HG03457 (cell line): ENCODE data around the gene HRK.
"Not testable (repeated sequence)": the region's sequence is repeated elsewhere in the genome, so short reads cannot be mapped to it uniquely, and the experiment has no call there.

Experiments
- ATAC-seq: cut with Tn5 transposase; IDR thresholded peaks from one replicate; pipeline ENCODE4 v1.9.1; 2021; ENCODE audit warnings: moderate number of reproducible peaks; ENCODE audit not compliant: unreplicated experiment

Gene HRK

GRCh38 chr12:116820064-116820656, 61.1 kb downstream of the HRK start:
- no peak for ATAC-seq

DNA sequence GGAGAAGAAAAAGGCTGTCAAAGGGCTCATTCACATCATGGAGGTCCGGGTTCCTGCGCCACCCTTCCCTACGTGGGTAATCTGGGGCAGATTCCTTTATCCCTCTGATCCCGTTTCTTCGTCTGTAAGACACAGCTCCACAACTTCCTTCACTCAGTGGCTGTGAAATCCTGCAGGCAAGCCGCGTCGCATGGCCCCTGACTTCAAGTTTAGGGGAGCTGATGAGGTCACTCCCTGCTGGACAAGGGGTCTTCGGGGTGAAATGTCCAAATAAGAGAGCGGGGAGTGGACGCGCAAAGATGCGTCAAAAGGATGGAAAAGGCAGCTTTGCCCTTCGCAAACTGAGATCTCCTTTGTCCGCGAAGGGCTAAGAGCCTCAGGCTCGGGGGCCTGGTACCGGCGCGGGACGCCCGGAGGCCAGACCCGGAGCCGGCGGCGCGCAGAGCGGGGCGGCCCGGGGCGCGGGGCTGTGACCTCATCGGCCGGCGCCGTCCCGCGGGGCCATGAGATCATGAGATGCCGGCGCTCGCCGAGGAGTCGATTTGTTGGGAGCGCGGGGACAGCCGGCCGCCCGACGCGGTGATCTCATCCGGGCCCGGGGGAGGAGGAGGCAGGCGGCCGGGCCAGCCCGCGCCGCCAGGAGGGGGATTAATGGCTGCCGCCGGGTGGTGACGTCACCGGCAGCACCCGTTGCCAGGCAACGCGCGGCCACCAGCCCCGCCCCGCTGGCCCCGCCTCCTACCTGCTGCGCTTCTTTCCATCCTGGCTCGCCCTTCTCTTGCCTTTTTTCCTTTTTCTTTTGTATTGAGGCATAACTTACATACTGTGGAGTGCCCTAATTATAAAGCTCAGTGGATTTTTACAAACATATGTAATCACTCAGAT, 62.1 kb downstream of the HRK start:
- ATAC-seq: peak; percentile 76

- peak; percentile 9 for ATAC-seq
Observed at GRCh38 chr12:116818341-116818856, 62.8 kb downstream of the HRK start.

- not testable (repeated sequence) for ATAC-seq
Observed at GRCh38 chr12:116814766-116815165, 66.5 kb downstream of the HRK start.

GRCh38 chr12:116813271-116814041, 67.8 kb downstream of the HRK start:
- ATAC-seq: no peak

DNA sequence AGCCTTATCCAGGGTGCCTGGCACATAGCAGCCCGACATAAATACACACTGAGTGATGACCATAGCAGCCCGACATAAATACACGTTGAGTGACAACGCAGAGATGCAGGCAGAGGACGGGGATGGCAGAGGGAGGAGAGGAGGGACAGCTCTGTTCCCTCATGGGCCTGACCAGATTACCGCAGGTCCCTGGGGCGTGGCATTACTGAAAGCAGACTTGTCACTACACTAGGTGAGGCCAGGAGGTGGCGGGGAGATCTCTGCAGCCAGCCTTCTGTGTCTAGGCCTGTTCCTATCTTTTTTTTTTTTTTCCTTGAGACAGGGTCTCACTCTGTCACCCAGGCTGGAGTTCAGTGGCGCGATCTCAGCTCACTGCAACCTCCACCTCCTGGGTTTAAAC, 69.0 kb downstream of the HRK start:
- ATAC-seq: no peak

- no peak for ATAC-seq
Observed at GRCh38 chr12:116808113-116809105, 72.8 kb downstream of the HRK start.

DNA sequence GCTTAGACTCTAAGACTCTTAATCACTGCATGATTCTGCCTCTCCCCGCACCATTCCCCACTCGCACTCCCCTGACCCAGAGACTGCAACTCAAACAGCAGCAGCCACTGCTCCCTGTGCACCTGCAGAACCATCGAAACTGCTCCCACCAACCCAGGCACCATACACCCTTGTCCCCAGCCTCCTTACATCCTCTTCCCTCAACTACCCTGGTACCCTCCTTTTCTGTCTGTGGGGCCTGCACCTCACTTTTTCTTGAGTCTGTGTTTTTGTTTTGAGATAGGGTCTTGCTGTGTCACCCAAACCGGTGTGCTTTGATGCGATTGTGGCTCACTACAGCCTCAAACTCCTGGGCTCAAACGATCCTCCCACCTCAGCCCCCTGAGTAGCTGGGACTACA, 73.7 kb downstream of the HRK start:
- ATAC-seq: no peak

GRCh38 chr12:116806845-116807440, 74.3 kb downstream of the HRK start:
- ATAC-seq: no peak
